HG03460 (cell line): ENCODE results near the gene SPATA6L.

Experiments used
- ATAC-seq: cut with Tn5 transposase; IDR thresholded peaks from one replicate; pipeline ENCODE4 v1.9.1; 2021; ENCODE audit not compliant: unreplicated experiment

The SPATA6L gene

GRCh38 chr9:4666042-4666699 is at the start of gene SPATA6L:
Gene SPATA6L (minus strand): TSS chr9:4666480. CDS start chr9:4666250, 230 bp downstream.
- no peak for ATAC-seq

DNA sequence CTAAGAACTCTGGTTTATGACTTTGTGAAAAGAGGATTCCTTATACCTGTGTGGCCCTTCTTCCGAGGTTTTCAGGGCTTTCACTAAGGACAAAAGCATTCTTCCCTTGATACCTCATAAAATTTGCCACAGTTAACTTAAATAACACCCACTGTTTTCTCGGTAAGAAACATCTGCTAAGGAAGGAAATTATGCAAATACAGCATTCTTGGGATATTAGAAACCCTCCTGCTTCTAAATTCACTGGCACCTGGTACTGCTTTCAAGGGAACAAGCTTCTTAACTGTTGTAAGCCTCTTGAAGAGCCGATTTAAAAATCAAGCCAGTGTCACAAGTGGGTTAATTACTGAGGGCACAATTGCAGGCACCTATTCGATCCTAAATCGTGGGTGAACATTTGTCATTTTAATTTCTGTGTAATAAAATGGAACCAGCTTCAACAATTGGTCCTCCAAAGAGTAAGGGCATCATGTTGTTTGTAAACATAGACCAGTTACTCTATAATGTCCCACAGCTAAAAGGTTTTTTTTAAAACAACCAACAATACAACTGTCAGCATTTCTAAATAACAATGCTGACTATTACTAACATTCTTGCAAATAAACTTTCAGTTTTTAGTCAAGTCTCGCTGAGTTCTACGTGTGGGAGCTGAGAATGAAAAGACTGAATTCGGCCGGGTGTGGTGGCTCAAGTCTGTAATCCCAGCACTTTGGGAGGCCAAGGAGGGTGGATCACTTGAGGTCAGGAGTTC is 48.2 kb upstream of the SPATA6L start:
- no peak for ATAC-seq

DNA sequence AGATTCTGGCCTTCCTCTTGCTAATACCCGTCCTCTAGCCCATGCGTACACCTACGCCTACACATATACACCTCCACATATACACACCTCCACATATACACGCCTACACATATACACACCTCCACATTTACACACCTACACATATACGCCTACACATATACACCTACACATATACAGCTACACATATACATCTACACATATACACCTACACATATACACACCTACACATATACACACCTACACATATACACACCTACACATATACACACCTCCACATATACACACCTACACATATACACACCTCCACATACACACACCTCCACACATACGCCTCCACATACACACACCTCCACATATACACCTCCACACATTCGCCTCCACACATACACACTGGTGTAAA is 47.6 kb upstream of the SPATA6L start:
- no peak for ATAC-seq

GRCh38 chr9:4709380-4709779 is 43.1 kb upstream of the SPATA6L start:
- no peak for ATAC-seq

DNA sequence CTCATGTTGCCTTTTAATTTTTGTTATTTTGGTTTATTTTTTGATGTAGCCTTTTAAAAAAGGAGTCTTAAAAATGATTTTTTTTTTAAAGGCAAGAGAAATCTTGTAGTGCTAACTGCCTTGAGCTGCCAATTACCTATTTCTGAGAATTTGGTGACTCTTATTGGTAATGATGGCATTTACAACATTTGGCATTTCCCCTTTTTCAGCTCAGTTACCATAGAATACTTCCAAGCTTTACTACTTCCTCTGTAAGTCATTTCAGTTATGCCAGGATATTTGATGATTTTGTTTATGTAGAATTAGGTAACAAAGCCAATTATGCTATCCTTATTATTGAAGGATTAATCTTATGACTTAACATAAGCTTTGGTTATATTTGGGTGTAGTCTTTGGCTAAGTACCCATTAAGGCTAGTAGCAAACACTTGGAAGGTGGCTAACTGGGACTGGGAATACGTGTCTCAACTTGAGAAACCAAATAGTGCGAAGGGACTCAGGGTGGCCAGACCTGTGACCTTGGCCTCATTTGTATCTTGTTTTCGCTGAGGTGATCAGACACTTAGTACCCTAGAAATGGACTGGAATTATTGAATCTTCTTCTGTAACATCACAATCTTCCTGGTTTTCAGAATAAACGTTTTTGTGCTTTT is 40.8 kb upstream of the SPATA6L start:
- no peak for ATAC-seq

DNA sequence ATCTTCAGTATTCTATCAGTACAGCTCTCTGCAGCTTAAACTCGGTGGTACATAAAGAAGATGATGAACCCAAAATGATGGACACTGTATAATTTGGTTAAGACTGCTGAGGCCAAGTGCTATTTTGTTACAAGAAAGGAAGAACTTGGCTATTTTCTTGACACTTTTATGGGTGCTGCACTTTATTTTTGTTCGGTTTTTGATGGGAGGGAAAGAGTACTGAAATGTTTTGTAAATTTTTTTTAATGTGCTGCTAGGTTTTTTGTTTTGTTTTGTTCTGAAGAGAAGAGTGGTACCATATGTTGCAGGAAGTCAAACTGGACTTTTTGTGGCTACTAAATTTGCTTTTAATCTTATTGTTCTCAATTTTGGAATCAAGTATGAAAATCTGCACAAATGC is 39.7 kb upstream of the SPATA6L start:
- ATAC-seq: no peak

- no peak for ATAC-seq
Measured at GRCh38 chr9:4704129-4704528, 37.8 kb upstream of the SPATA6L start.

DNA sequence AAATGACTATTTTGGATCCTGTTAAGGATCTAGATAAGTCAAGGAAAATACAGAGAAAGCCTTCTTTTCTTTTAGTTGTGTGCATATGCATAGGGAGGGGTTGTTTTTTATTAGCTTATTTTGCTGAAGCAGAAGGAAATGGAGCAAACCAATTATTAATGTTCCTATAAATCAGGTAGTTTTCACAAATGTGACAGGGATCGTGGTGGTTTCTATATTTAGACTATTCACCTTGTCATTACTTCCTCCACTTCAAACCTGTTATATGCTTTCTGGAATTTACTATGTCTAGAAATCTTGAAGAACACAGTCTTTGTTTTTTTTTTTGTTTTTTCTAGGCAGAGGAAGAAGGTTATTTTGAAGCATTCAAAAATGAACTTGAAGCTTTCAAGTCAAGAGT is 35.2 kb upstream of the SPATA6L start:
- no peak for ATAC-seq

- ATAC-seq: no peak
Measured at GRCh38 chr9:4700932-4701331, 34.7 kb upstream of the SPATA6L start.

DNA sequence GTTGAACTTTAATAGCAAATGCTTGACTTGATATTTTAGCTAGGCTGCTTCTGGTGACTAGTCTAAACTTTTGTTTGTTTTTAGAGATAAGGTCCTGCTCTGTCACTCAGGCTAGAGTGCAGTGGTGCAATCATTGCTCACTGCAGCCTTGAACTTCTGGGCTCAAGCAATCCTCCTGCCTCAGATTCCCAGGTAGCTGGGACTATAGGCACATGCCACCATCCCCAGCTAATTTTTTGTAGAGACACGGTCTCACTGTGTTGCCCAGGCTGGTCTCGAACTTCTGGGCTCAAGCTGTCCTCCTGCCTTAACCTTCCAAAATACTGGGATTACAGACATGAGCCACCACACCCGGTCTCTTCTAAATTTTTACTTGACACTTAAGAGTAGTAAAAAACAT is 33.8 kb upstream of the SPATA6L start:
- ATAC-seq: no peak

- ATAC-seq: no peak
Measured at GRCh38 chr9:4691795-4692194, 25.5 kb upstream of the SPATA6L start.

DNA sequence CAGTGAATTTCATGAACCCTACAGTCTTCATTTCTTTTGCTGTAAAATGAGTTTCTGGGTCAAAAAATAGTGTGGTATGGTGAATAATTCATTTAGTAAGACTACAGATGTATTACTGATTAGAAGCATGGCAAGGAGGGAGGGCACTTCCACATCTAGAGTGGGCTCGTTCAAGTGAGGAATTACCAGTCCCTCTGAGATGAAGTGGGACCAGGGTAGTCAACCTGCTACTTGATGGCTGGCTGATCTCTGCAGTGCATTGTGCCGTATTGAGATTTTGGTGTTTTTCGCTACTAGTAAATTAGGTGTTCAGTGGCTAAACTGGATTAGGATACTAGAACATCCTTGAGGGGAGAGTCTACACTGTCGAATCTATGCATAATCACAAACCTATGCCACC is 23.9 kb upstream of the SPATA6L start:
- ATAC-seq: peak; percentile 59

- peak; percentile 64 for ATAC-seq
Measured at GRCh38 chr9:4689687-4690104, 23.4 kb upstream of the SPATA6L start.

DNA sequence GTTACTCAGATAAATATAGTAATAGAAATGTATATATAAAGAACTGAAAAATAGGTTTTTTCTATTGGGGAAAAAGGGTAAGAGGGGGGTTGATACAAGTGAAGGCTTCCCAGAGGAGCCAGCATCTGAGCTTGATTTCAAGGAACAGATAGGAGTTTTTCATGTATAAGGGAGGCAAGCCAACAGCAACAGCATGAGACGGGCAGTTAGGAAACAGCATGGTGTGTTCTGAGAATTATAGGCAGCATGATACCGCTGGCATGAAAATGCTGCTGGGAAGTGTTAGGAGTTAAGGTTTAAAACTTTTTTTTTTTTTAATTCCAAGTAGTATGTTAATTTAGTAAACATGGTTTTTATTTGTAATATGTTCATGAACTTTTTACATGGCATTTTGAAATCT is 22.7 kb upstream of the SPATA6L start:
- no peak for ATAC-seq

DNA sequence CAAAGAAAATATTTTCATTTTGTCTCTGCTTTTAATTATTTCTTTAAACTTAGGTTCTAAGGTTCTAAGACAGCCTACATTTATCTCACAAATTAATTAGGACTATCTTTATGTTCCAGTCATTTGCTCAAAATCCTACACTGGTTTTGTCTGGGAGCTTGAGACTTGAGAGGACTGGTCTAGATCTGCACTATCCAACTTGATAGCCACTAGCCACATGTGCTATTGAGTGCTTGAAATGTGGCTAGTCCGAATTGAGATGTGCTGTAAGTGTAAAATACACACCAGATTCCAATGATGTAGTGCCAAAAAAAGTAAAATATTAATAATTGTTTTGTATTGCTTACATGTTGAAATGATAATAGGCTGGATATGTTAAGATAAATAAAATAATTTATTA is 20.3 kb upstream of the SPATA6L start:
- ATAC-seq: no peak

DNA sequence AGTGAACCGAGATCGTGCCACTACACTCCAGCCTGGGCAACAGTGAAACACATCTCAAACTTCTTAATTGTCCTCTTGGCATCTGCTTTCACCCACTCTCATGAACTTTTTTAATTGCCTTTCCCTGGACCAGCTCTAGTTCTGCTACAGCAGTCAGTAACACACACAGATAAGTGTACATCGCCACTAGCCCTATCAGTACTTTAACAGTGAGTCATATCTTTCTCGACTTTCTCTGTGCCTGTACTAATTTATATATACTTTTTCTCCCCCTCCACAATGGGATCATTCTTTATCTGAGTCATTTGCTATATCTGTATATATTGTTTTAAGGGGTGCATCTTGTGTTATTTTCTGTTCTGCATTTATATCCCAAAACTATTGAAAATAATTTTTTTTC is 19.8 kb upstream of the SPATA6L start:
- no peak for ATAC-seq

GRCh38 chr9:4684820-4685219 is 18.5 kb upstream of the SPATA6L start:
- no peak for ATAC-seq

DNA sequence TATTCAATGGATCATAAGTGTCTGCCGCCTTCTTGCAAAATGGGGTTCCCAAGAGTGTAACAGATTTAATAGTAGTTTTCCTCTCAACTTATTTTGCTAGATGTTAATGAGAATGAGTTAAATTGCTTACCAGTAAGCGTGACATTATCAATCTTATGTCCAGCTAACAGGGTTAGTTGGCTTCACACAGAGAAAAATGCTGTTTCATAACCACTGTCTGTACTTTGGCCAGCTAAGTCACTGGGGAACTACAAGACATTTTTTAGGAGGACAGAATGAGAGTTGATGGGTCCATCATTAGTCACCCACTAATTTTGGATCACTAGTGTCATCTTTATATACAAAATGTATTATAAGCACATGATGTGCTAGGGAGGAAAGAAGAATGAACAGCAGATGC is 14.5 kb upstream of the SPATA6L start:
- no peak for ATAC-seq

DNA sequence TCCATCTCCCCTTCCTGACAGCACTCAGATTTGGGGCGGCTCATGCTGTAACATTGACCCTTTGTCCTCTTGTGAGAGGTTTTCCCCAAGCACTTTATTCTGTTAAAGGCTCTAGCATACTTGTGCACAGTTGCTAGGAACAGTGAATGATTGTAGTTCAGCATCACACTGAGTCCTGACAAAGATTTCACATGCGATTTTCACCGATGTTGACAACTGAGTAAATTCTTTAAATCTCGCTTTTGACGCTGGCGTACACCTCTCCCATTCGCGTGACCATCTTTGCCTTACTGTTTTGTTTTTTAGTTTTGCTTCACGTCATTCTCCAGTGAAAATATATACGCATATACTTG is 13.9 kb upstream of the SPATA6L start:
- no peak for ATAC-seq

GRCh38 chr9:4679268-4680172 is 13.2 kb upstream of the SPATA6L start, which contains the start of gene CDC37L1:
Gene CDC37L1 (plus strand): TSS chr9:4679569. CDS start chr9:4679768, 199 bp downstream.
- ATAC-seq: peak; percentile 94

- ATAC-seq: no peak
Measured at GRCh38 chr9:4678679-4679267, 12.5 kb upstream of the SPATA6L start.
